ENCODE measurements around the gene IL31. TPM values are rescaled to one million over a fixed set of nuclear protein-coding genes. Genes with fewer than 3 reads are reported as not detected.
A peak's percentile ranks its signal among the peaks of the same experiment; 100 is the strongest.

Gene IL31
- total and polyA plus RNA-seq, 8 donors: not detected

- no peak for FAIRE-seq
- Histone ChIP-seq H3K4me1 (no peaks in the 10 kb centered on the region), H3K4me3 (no peak overlapping the region), H3K27ac (no peak overlapping the region), H3K27me3 (no peaks in the 10 kb centered on the region), H3K36me3 (peaks cover 6 to 67% (median 42%) of the 10 kb centered on the region in 3 donors), H3K9me3 (no peaks in the 10 kb centered on the region)
- DNase-seq: peak in 1 of 6 donors; percentile 71
- WGBS, 2 donors: 96% methylated on average over 18 of the region's 18 CpGs
- no peak for ATAC-seq
- TF ChIP-seq CTCF (IDR thresholded peaks at IDR 0.05): no peak
- intact Hi-C loops (cut with DNase I): no loop called here
Measured at GRCh38 chr12:122135437-122136031, 38.5 kb downstream of the IL31 start.

GRCh38 chr12:122133192-122133950 is 40.6 kb downstream of the IL31 start:
- H3K4me1 ChIP-seq: no peaks in the 10 kb centered on the region
- intact Hi-C loops (cut with DNase I): no loop called here
- 82% methylated on average over 28 of the region's 28 CpGs for WGBS, 2 donors
- peaks cover 6 to 74% (median 51%) of the 10 kb centered on the region in 3 donors for H3K36me3 ChIP-seq
- no peaks in the 10 kb centered on the region for H3K9me3 ChIP-seq
- no peak overlapping the region for H3K27ac ChIP-seq
- no peaks in the 10 kb centered on the region for H3K27me3 ChIP-seq
- peak in 1 of 6 donors; percentile 58 for DNase-seq
- no peak for FAIRE-seq
- ATAC-seq: no peak
- H3K4me3 ChIP-seq: no peak overlapping the region
- TF ChIP-seq CTCF (IDR thresholded peaks at IDR 0.05): no peak

- Histone ChIP-seq H3K4me1 (no peaks in the 10 kb centered on the region), H3K4me3 (no peak overlapping the region), H3K27ac (no peak overlapping the region), H3K27me3 (no peaks in the 10 kb centered on the region), H3K9me3 (no peaks in the 10 kb centered on the region), H3K36me3 (peaks cover 8 to 73% (median 48%) of the 10 kb centered on the region in 3 donors)
- no peak for FAIRE-seq
- TF ChIP-seq CTCF (IDR thresholded peaks at IDR 0.05): no peak
- no peak for DNase-seq
- WGBS, 2 donors: 89 to 90% methylated on average over 17 of the region's 17 CpGs
- ATAC-seq: no peak
- intact Hi-C loops (cut with DNase I): no loop called here
Measured at GRCh38 chr12:122130150-122130549, 43.9 kb downstream of the IL31 start.

- Histone ChIP-seq H3K36me3 (peaks cover 8 to 63% (median 44%) of the 10 kb centered on the region in 3 donors), H3K27ac (no peak overlapping the region), H3K9me3 (no peaks in the 10 kb centered on the region), H3K27me3 (no peaks in the 10 kb centered on the region), H3K4me3 (no peak overlapping the region), H3K4me1 (peaks cover 0 to 4% (median 0%) of the 10 kb centered on the region in 3 donors)
- DNase-seq: no peak
- intact Hi-C loops (cut with DNase I): no loop called here
- WGBS, 2 donors: 94 to 99% methylated on average over 13 of the region's 13 CpGs
- no peak for ATAC-seq
- no peak for TF ChIP-seq CTCF (IDR thresholded peaks at IDR 0.05)
- no peak for FAIRE-seq
Measured at GRCh38 chr12:122129131-122129530, 44.9 kb downstream of the IL31 start.

- peaks cover 0 to 6% (median 0%) of the 10 kb centered on the region in 3 donors for H3K4me1 ChIP-seq
- no peak overlapping the region for H3K4me3 ChIP-seq
- H3K27ac ChIP-seq: no peak overlapping the region
- intact Hi-C loops (cut with DNase I): no loop called here
- no peak for TF ChIP-seq CTCF (IDR thresholded peaks at IDR 0.05)
- no peaks in the 10 kb centered on the region for H3K9me3 ChIP-seq
- H3K27me3 ChIP-seq: no peaks in the 10 kb centered on the region
- 70 to 79% methylated on average over 5 of the region's 5 CpGs for WGBS, 2 donors
- H3K36me3 ChIP-seq: peaks cover 8 to 57% (median 40%) of the 10 kb centered on the region in 3 donors
- ATAC-seq (no peak), DNase-seq (no peak), FAIRE-seq (no peak)
Measured at GRCh38 chr12:122128481-122128880, 45.5 kb downstream of the IL31 start.

Data from pancreas (tissue), 10 donors.